GM10847 (cell line): ENCODE measurements around the gene FANK1.

ENCODE experiments used
- POLR2A ChIP-seq: IDR thresholded peaks from 2 replicates; pipeline ENCODE4 v1.6.1; 2011; ENCODE audit not compliant: insufficient read length; ENCODE audit errors: extremely low read depth

FANK1 gene

GRCh38 chr10:126013489-126014281 is 117.3 kb downstream of the FANK1 start:
- no peak for TF ChIP-seq POLR2A

- TF ChIP-seq POLR2A, result no peak
These were observed 117.9 kb downstream of the FANK1 start for GRCh38 chr10:126014309-126014708.

- TF ChIP-seq POLR2A, result no peak
These were observed 119.0 kb downstream of the FANK1 start for GRCh38 chr10:126015413-126015812.

DNA sequence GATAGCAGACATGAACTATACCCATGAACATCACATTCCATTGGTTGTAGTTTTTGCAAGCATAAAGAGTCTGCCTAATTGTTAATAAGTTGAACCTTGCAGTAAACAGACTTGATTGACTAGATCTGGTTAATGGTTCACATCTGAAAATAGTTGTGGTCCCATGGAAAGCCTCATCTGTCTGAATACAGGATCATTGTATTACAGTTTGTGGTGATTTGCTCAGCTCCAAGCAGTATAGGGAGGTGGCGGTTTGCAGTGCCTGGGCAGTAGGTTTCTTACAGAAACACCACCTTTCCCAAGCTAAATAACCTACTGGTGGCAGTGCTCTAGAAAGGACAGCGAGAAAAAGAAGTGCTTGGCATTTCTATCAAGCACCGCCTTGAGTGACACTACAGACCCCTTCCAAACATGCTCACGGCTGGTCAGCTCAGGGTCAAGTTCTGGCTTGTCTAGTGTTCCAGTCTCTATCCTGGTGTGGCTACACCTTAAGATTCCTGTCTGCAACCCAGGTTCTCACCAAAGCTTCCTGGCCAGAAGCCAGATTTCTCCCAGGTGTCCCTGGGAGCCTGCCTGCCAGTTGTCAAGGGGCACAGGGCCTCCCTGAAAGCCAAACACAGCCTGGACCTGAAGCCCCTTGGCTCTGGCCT is 119.9 kb downstream of the FANK1 start:
- no peak for TF ChIP-seq POLR2A

- no peak for TF ChIP-seq POLR2A
These were observed 120.5 kb downstream of the FANK1 start for GRCh38 chr10:126016882-126017281.

DNA sequence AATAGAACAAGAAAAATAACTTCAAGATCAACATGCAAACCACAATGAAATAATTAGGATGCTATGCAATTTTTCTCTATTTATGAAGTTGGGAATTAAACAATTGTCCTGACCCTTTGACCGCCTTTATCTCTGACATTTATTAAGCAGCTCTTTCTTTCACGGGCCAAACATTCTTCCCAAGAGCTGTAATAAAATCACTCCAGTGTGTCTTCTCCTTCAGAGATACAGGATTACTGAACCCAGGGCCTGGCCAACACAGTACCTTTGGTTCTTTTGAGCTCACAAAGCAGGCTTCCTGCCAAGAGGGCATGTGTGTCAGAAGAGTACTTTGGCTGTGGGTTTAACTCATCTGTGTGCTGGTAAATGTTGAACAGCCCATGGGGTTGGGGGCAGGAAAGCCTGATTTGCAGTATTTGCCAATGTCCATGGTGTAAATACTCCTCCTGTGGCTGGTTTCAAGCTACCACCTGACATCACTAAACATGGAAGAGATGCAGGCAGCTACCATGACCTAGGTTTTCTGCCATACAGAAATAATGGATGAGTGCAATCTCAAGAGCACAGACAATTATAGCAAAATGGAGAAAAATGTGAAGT is 121.7 kb downstream of the FANK1 start:
- TF ChIP-seq POLR2A, result no peak

DNA sequence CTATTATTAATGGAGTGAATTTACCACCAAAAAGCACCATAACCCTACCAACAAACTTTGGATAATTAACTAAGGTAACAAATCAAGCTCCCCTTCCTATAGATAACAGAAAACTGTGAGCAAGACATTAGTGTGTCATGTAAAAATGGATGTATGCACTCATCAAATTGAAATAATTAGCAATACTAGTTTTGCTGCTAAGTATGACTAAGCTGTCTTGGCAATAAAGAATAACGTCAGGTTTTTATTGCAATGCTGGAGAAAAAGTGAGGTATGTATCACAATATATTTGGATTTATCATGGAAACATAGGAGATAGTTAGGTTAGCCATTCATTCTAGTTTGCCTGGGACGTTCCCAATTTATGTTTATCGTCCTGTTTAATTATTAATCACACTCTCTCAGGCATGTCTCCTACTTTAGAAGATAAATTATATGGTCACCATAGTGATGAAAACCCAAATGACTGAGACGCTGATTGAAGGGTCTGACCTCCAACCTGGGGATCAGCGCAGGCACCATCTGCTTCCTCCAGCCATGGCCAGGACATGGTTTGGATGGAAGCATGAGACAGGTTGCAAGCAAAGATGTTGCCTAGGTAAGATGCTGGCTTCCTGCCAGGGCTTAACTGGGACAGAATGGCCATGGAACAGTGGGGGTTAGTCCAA is 125.6 kb downstream of the FANK1 start:
- no peak for TF ChIP-seq POLR2A

DNA sequence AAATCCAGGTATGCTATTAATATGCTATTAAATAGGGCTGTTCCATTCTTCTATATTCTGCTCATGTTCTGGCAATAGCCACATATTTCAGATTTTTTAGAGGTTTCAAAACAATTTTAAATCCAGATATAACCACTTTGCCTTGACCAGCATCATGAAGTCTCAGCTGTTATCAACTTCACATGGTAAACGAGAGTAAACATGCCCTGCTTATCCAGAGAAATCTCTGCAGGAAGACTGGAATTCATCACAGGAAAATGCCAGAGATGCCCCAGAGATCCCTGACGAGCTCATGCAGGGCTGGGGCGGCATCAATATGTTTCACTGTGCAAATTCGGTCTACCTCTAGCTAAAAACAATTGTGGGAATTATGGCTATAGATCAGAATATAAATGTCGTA is 126.5 kb downstream of the FANK1 start:
- TF ChIP-seq POLR2A, result no peak

- no peak for TF ChIP-seq POLR2A
These were observed 131.3 kb downstream of the FANK1 start for GRCh38 chr10:126027692-126028091.

GRCh38 chr10:126029999-126030398 is 133.6 kb downstream of the FANK1 start:
- TF ChIP-seq POLR2A, result no peak

DNA sequence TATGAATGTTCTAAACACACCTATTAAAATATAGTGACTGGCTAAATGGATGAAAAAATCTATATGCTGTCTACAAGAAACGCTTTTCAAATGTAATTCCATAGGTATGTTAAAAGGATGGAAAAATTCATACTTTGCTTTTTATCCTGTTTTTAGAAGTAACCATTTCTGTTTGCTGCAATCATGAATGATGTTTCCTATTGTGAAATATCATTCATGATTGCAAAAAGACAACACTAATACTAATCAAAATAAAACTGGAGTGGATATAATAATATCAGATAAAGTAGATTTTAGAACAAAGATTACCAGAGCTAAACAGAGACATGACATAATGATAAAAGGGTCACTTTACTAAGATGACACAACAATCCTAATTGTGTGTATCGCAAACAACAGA is 138.2 kb downstream of the FANK1 start:
- TF ChIP-seq POLR2A, result no peak

- TF ChIP-seq POLR2A, result no peak
These were observed 140.2 kb downstream of the FANK1 start for GRCh38 chr10:126036515-126036914.

GRCh38 chr10:126037946-126038345 is 141.6 kb downstream of the FANK1 start:
- no peak for TF ChIP-seq POLR2A

GRCh38 chr10:126041117-126041516 is 144.8 kb downstream of the FANK1 start:
- no peak for TF ChIP-seq POLR2A

DNA sequence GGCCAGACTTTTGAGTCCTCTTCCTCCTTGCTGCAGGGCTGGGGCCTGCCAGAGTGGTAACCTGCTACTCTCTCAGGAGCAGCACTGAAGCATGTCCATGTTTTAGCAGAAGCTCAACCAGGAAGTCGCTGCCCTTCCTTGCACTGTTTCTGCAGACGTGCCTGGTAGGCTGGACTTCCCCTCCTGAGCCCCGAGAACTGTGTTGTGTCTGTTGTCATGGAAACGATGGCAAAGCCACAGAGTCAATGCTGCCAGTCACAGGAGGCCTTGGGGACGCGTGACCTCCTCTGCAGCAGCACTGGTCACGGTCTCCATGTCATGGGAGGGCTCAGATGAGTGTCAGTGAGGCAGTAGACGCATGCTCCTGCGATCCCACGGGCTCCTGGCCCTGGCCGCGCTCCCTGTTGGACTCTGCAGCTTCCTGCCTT is 145.5 kb downstream of the FANK1 start:
- no peak for TF ChIP-seq POLR2A

GRCh38 chr10:126042354-126042753 is 146.0 kb downstream of the FANK1 start:
- TF ChIP-seq POLR2A, result no peak
